PFSK-1 (cell line): ENCODE results near the gene PAFAH2.

Experiments used
- FOXP2 ChIP-seq: optimal IDR thresholded peaks from 2 replicates; pipeline ENCODE3; 2011; ENCODE audit warnings: borderline replicate concordance, control low read depth, inconsistent platforms; ENCODE audit not compliant: insufficient read depth; ENCODE audit errors: extremely low read length, extremely low read depth
- POLR2AphosphoS5 ChIP-seq: IDR thresholded peaks from 2 replicates; pipeline ENCODE4 v1.6.1; 2012; ENCODE audit warnings: low read depth, mild to moderate bottlenecking, control low read depth, low read length, moderate library complexity
- SIN3A ChIP-seq: IDR thresholded peaks from 2 replicates; pipeline ENCODE4 v1.6.1; 2012; ENCODE audit warnings: mild to moderate bottlenecking, low read length, moderate library complexity, borderline replicate concordance; ENCODE audit not compliant: insufficient read depth
- TAF1 ChIP-seq: IDR thresholded peaks from 2 replicates; pipeline ENCODE4 v1.6.1; 2012; ENCODE audit warnings: low read length, control low read depth, borderline replicate concordance; ENCODE audit not compliant: insufficient read depth
- TF ChIP-seq, protein P1 (sequence below), 2 experiments: IDR thresholded peaks; 2 replicates each; pipeline versions ENCODE4 v1.6.1 to v1.8.0; 2011 to 2012; ENCODE audit warnings: low read depth in 2 of 2, low read length in 2 of 2, control low read depth in 1 of 2, inconsistent platforms in 1 of 2, mild to moderate bottlenecking in 1 of 2, moderate library complexity in 1 of 2; ENCODE audit not compliant: insufficient read depth in 1 of 2

Gene PAFAH2

GRCh38 chr1:26019641-26020315 is 21.9 kb upstream of the PAFAH2 start:
- TF ChIP-seq, protein P1, sequence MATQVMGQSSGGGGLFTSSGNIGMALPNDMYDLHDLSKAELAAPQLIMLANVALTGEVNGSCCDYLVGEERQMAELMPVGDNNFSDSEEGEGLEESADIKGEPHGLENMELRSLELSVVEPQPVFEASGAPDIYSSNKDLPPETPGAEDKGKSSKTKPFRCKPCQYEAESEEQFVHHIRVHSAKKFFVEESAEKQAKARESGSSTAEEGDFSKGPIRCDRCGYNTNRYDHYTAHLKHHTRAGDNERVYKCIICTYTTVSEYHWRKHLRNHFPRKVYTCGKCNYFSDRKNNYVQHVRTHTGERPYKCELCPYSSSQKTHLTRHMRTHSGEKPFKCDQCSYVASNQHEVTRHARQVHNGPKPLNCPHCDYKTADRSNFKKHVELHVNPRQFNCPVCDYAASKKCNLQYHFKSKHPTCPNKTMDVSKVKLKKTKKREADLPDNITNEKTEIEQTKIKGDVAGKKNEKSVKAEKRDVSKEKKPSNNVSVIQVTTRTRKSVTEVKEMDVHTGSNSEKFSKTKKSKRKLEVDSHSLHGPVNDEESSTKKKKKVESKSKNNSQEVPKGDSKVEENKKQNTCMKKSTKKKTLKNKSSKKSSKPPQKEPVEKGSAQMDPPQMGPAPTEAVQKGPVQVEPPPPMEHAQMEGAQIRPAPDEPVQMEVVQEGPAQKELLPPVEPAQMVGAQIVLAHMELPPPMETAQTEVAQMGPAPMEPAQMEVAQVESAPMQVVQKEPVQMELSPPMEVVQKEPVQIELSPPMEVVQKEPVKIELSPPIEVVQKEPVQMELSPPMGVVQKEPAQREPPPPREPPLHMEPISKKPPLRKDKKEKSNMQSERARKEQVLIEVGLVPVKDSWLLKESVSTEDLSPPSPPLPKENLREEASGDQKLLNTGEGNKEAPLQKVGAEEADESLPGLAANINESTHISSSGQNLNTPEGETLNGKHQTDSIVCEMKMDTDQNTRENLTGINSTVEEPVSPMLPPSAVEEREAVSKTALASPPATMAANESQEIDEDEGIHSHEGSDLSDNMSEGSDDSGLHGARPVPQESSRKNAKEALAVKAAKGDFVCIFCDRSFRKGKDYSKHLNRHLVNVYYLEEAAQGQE (IDR thresholded peaks at IDR 0.05; ENCODE audit: insufficient read depth in 1 of 2, low read depth in 2 of 2, low read length in 2 of 2), result no peak
- TF ChIP-seq TAF1 (no peak), FOXP2 (no peak), SIN3A (no peak), POLR2AphosphoS5 (no peak)

DNA sequence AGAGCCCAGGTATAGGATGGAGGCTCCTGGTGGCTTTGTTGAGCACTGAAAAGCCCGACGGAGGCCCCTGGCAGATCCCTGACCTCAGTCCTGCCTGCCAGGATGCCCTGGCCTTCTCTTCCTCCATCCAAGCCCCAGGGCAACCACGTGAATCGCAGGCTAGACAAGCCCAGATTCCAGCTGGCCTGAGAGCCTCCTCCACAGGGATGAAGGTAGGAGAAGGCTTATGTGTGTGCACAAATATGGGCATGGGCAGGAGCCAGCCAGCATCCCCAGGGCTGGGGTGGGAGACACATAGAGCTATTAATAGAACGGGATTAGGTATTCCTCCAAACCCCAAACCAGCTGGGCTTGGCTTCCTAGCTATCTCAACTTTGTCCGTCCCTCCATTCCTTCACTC is 19.7 kb upstream of the PAFAH2 start:
- no peak for TF ChIP-seq FOXP2

DNA sequence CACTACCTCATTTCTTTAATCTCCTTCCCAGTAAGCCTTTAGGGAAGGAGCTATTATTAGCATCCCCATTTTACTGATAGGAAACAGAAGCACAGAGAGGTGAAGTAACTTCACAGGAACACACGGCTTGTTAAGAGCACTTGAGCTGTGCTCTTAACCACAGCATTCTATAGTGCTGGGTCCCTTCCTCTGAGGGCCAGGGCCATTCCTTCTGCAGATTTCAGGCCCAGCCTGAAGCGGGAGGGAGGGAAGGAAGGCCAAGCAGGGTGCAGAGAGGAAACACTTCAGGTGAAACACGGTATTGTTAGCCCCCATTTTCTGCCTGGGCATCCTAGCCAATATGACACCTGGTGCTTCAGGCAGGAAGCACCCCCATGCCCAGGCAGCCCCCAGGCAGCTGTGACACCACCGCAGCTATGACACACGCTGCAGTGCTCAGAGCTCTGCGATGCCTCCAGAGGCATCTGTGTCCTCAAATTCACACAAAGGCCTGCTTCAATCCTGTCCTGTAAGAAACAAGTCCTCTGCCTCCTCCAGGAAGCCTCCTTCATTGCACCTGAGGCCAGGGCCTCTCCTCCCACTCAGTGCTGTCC is 19.2 kb upstream of the PAFAH2 start:
- TF ChIP-seq POLR2AphosphoS5, result no peak
- TF ChIP-seq TAF1, result no peak
- TF ChIP-seq, protein P1 (IDR thresholded peaks at IDR 0.05; ENCODE audit: insufficient read depth in 1 of 2, low read depth in 2 of 2, low read length in 2 of 2), result no peak
- no peak for TF ChIP-seq SIN3A
- TF ChIP-seq FOXP2, result no peak

- TF ChIP-seq, protein P1 (IDR thresholded peaks at IDR 0.05; ENCODE audit: insufficient read depth in 1 of 2, low read depth in 2 of 2, low read length in 2 of 2), result no peak
- TF ChIP-seq TAF1 (no peak), FOXP2 (no peak), POLR2AphosphoS5 (no peak), SIN3A (no peak)
Measured at GRCh38 chr1:26016258-26016952, 18.5 kb upstream of the PAFAH2 start.

- TF ChIP-seq TAF1 (no peak), FOXP2 (no peak), SIN3A (no peak), POLR2AphosphoS5 (no peak)
- TF ChIP-seq, protein P1 (IDR thresholded peaks at IDR 0.05; ENCODE audit: insufficient read depth in 1 of 2, low read depth in 2 of 2, low read length in 2 of 2), result no peak
Measured at GRCh38 chr1:26015358-26015757, 17.5 kb upstream of the PAFAH2 start.
